Measurements from ENCODE around the gene KRTAP20-1. TPM values are rescaled to one million over a fixed set of nuclear protein-coding genes. Genes with fewer than 3 reads are reported as not detected.

Gene KRTAP20-1
- total and polyA plus RNA-seq, 12 donors, result not detected

- H3K27ac ChIP-seq, result no peak within 1 kb of the TSS
- ATAC-seq (no peak), DNase-seq (no peak)
- peaks cover 0 to 12% (median 0%) of the 10 kb centered on the region in 11 donors for H3K9me3 ChIP-seq
- H3K4me1 ChIP-seq, result no peaks in the 10 kb centered on the region
- 66 to 68% methylated on average over 2 of the region's 2 CpGs for WGBS, 2 donors
- TF ChIP-seq CTCF (IDR thresholded peaks at IDR 0.05), result no peak
- no peak within 1 kb of the TSS for H3K4me3 ChIP-seq
- intact Hi-C loops (cut with DNase I), result no loop called here
- H3K36me3 ChIP-seq, result no peaks in the 10 kb centered on the region
- H3K27me3 ChIP-seq, result no peaks in the 10 kb centered on the region
These were observed 2.4 kb upstream of the KRTAP20-1 start, which contains the start of gene KRTAP6-1 for GRCh38 chr21:30613836-30614235. KRTAP6-1 (minus strand) TSS chr21:30613930; CDS start chr21:30613904, 26 bp downstream.

GRCh38 chr21:30615199-30615598 is 1.0 kb upstream of the KRTAP20-1 start:
- H3K27me3 ChIP-seq, result no peaks in the 10 kb centered on the region
- DNase-seq (no peak), ATAC-seq (no peak)
- no peak for TF ChIP-seq CTCF (IDR thresholded peaks at IDR 0.05)
- peaks cover 0 to 12% (median 0%) of the 10 kb centered on the region in 11 donors for H3K9me3 ChIP-seq
- intact Hi-C loops (cut with DNase I), result no loop called here
- H3K4me3 ChIP-seq, result no peak overlapping the region
- H3K27ac ChIP-seq, result no peak overlapping the region
- H3K4me1 ChIP-seq, result no peaks in the 10 kb centered on the region
- no peaks in the 10 kb centered on the region for H3K36me3 ChIP-seq

- H3K4me1 ChIP-seq, result no peaks in the 10 kb centered on the region
- H3K9me3 ChIP-seq, result peaks cover 0 to 10% (median 0%) of the 10 kb centered on the region in 11 donors
- H3K4me3 ChIP-seq, result no peak overlapping the region
- H3K27me3 ChIP-seq, result no peaks in the 10 kb centered on the region
- no peak overlapping the region for H3K27ac ChIP-seq
- H3K36me3 ChIP-seq, result no peaks in the 10 kb centered on the region
- no peak for DNase-seq
- TF ChIP-seq CTCF (IDR thresholded peaks at IDR 0.05), result no peak
- intact Hi-C loops (cut with DNase I), result no loop called here
- no peak for ATAC-seq
These were observed 3.9 kb downstream of the KRTAP20-1 start for GRCh38 chr21:30620080-30620479.

GRCh38 chr21:30620522-30620921 is 4.3 kb downstream of the KRTAP20-1 start, which contains the start of gene KRTAP20-4:
KRTAP20-4 (plus strand) TSS chr21:30620627.
- no peak for TF ChIP-seq CTCF (IDR thresholded peaks at IDR 0.05)
- intact Hi-C loops (cut with DNase I), result no loop called here

More at GRCh38 chr21:30620522-30620921, 4.3 kb downstream of the KRTAP20-1 start, which contains the start of gene KRTAP20-4:
- ATAC-seq (no peak), DNase-seq (no peak)
- H3K27me3 ChIP-seq, result no peaks in the 10 kb centered on the region
- peaks cover 0 to 11% (median 0%) of the 10 kb centered on the region in 11 donors for H3K9me3 ChIP-seq
- no peak within 1 kb of the TSS for H3K27ac ChIP-seq
- H3K4me1 ChIP-seq, result no peaks in the 10 kb centered on the region
- 78 to 88% methylated on average over 3 of the region's 3 CpGs for WGBS, 2 donors
- H3K36me3 ChIP-seq, result no peaks in the 10 kb centered on the region
- H3K4me3 ChIP-seq, result no peak within 1 kb of the TSS

Measured in heart right ventricle (tissue), 16 donors.